Neuronal stem cell (in vitro differentiated cells): ENCODE results near the gene AKR1C8.
"Not testable (repeated sequence)": the region's sequence is repeated elsewhere in the genome, so short reads cannot be mapped to it uniquely, and the experiment has no call there.

ENCODE experiments used
- DNase-seq: peaks from one replicate; pipeline ENCODE4 v3.0.0-alpha.2; 2013; ENCODE audit warnings: low spot score
- H2AFZ ChIP-seq: one replicate; pipeline ENCODE4 v1.6.1; 2013; ENCODE audit warnings: mild to moderate bottlenecking, low read length, inconsistent platforms
- H2AK5ac ChIP-seq: 2 replicates; pipeline ENCODE4 v1.6.1; 2013; ENCODE audit warnings: low read depth, mild to moderate bottlenecking, inconsistent platforms, low read length, moderate library complexity, mixed read lengths
- H2BK120ac ChIP-seq: 2 replicates; pipeline ENCODE4 v1.6.1; 2013; ENCODE audit warnings: low read depth, mild to moderate bottlenecking, inconsistent platforms, low read length, moderate library complexity, mixed read lengths
- H2BK12ac ChIP-seq: one replicate; pipeline ENCODE4 v1.6.1; 2013; ENCODE audit warnings: low read length, inconsistent platforms
- H2BK15ac ChIP-seq: 2 replicates; pipeline ENCODE4 v1.6.1; 2013; ENCODE audit warnings: mild to moderate bottlenecking, low read length, inconsistent platforms, mixed read lengths
- H2BK5ac ChIP-seq: one replicate; pipeline ENCODE4 v1.6.1; 2013; ENCODE audit warnings: inconsistent platforms, mild to moderate bottlenecking, low read length, moderate library complexity
- H3K14ac ChIP-seq: one replicate; pipeline ENCODE4 v1.6.1; 2013; ENCODE audit warnings: low read length, inconsistent platforms
- H3K18ac ChIP-seq: 2 replicates; pipeline ENCODE4 v1.6.1; 2013; ENCODE audit warnings: low read length, inconsistent platforms
- H3K23ac ChIP-seq: 2 replicates; pipeline ENCODE4 v1.6.1; 2013; ENCODE audit warnings: low read depth, mild to moderate bottlenecking, mixed read lengths, low read length, inconsistent platforms; ENCODE audit not compliant: poor library complexity
- H3K27ac ChIP-seq: replicated peaks from 3 replicates; pipeline ENCODE4 v1.5.1; 2013; ENCODE audit warnings: low read length, inconsistent platforms
- H3K27me3 ChIP-seq, 3 experiments: 2 replicates each; pipeline ENCODE4 v1.6.1; 2013; ENCODE audit warnings: low read length in 3 of 3, mild to moderate bottlenecking in 2 of 3, inconsistent platforms in 1 of 3, low read depth in 1 of 3, mixed read lengths in 1 of 3, moderate library complexity in 1 of 3; ENCODE audit not compliant: control insufficient read depth in 3 of 3, insufficient read depth in 3 of 3
- H3K36me3 ChIP-seq, 2 donors: replicated peaks in 1 of 2; 2 replicates each; pipeline ENCODE4 v1.6.1; 2013; ENCODE audit warnings: low read length in 2 of 2; ENCODE audit not compliant: control insufficient read depth in 2 of 2, insufficient read depth in 2 of 2
- H3K4ac ChIP-seq: 2 replicates; pipeline ENCODE4 v1.6.1; 2013; ENCODE audit warnings: inconsistent platforms, mild to moderate bottlenecking, low read length, moderate library complexity
- H3K4me1 ChIP-seq, 2 donors: 1 replicate in 1 of 2; 2 replicates in 1 of 2; pipeline ENCODE4 v1.6.1; 2013; ENCODE audit warnings: low read length in 2 of 2, low read depth in 1 of 2; ENCODE audit not compliant: control insufficient read depth in 2 of 2, insufficient read depth in 1 of 2
- H3K4me2 ChIP-seq: one replicate; pipeline ENCODE4 v1.6.1; 2013; ENCODE audit warnings: mild to moderate bottlenecking, low read length, inconsistent platforms; ENCODE audit not compliant: insufficient read depth, poor library complexity, severe bottlenecking
- H3K4me3 ChIP-seq, 2 donors: 2 replicates each; pipeline ENCODE4 v1.5.1; 2013; ENCODE audit warnings: low read length in 2 of 2, mild to moderate bottlenecking in 2 of 2, inconsistent platforms in 1 of 2, moderate library complexity in 1 of 2
- H3K79me1 ChIP-seq: one replicate; pipeline ENCODE4 v1.6.1; 2013; ENCODE audit warnings: low read depth, mild to moderate bottlenecking, inconsistent platforms, low read length, moderate library complexity
- H3K9ac ChIP-seq: one replicate; pipeline ENCODE4 v1.6.1; 2013; ENCODE audit warnings: mild to moderate bottlenecking, low read depth, low read length, inconsistent platforms; ENCODE audit not compliant: poor library complexity
- H3K9me3 ChIP-seq, 2 donors: replicated peaks in 1 of 2; 2 replicates each; pipeline versions ENCODE3 to v1.6.1; 2013; ENCODE audit warnings: low read length in 2 of 2, mild to moderate bottlenecking in 2 of 2, inconsistent platforms in 1 of 2, low read depth in 1 of 2, mixed read lengths in 1 of 2, moderate library complexity in 1 of 2; ENCODE audit not compliant: control insufficient read depth in 2 of 2, insufficient read depth in 1 of 2
- H4K8ac ChIP-seq: one replicate; pipeline ENCODE4 v1.6.1; 2013; ENCODE audit warnings: low read depth, mild to moderate bottlenecking, inconsistent platforms, low read length, moderate library complexity
- H4K91ac ChIP-seq: one replicate; pipeline ENCODE4 v1.6.1; 2013; ENCODE audit warnings: low read length, low read depth, mild to moderate bottlenecking, inconsistent platforms; ENCODE audit not compliant: poor library complexity
- WGBS, 2 donors: extraction: QIAGEN DNeasy Blood & Tissue Kit; methylation state at CpG; one replicate each; pipeline ENCODE4 v1.1.7; 2013; ENCODE audit warnings: missing lambda C conversion rate in 2 of 2, mixed read lengths in 1 of 2; ENCODE audit not compliant: insufficient read length in 2 of 2, insufficient replicate concordance in 1 of 2; ENCODE audit errors: extremely low coverage in 2 of 2; 5-methylcytosine and 5-hydroxymethylcytosine counted together

The AKR1C8 gene

GRCh38 chr10:5188358-5188757 lies 3.4 kb upstream of the AKR1C8 start:
- no peak overlapping the region for H3K23ac ChIP-seq
- H3K4me2 ChIP-seq: no peak overlapping the region
- H3K14ac ChIP-seq: no peak overlapping the region
- H4K8ac ChIP-seq: no peak overlapping the region
- H2BK5ac ChIP-seq: no peak overlapping the region
- H3K18ac ChIP-seq: no peak overlapping the region
- H3K27ac ChIP-seq: no peak overlapping the region
- no CpG with 5 or more reads among the region's 2 CpGs for whole genome bisulfite sequencing, 2 donors
- no peak overlapping the region for H3K4ac ChIP-seq
- H3K27me3 ChIP-seq: no peaks in the 10 kb centered on the region
- no peak for DNase-seq
- no peak overlapping the region for H3K4me3 ChIP-seq
- no peak overlapping the region for H3K9ac ChIP-seq
- H3K9me3 ChIP-seq: no peaks in the 10 kb centered on the region
- no peak overlapping the region for H2BK15ac ChIP-seq
- no peaks in the 10 kb centered on the region for H3K36me3 ChIP-seq
- H3K79me1 ChIP-seq: no peaks in the 10 kb centered on the region
- H4K91ac ChIP-seq: no peak overlapping the region
- peaks cover 0 to 5% of the 10 kb centered on the region in 2 donors for H3K4me1 ChIP-seq
- no peak overlapping the region for H2AK5ac ChIP-seq
- no peak overlapping the region for H2BK120ac ChIP-seq
- H2AFZ ChIP-seq: no peak overlapping the region
- no peak overlapping the region for H2BK12ac ChIP-seq

GRCh38 chr10:5187867-5188266 lies 2.9 kb upstream of the AKR1C8 start:
- H3K36me3 ChIP-seq: no peaks in the 10 kb centered on the region
- H2BK12ac ChIP-seq: no peak overlapping the region
- H4K91ac ChIP-seq: no peak overlapping the region
- no peak overlapping the region for H3K4ac ChIP-seq
- H2AK5ac ChIP-seq: no peak overlapping the region
- no peak overlapping the region for H4K8ac ChIP-seq
- no peak overlapping the region for H3K27ac ChIP-seq
- no peak overlapping the region for H3K14ac ChIP-seq
- no peak overlapping the region for H3K4me2 ChIP-seq
- H3K18ac ChIP-seq: no peak overlapping the region
- no peak for DNase-seq
- H2BK5ac ChIP-seq: no peak overlapping the region
- no peak overlapping the region for H3K9ac ChIP-seq
- WGBS, 2 donors: no CpG with 5 or more reads among the region's 5 CpGs
- H3K79me1 ChIP-seq: no peaks in the 10 kb centered on the region
- H3K4me3 ChIP-seq: no peak overlapping the region
- H3K4me1 ChIP-seq: peaks cover 0 to 5% of the 10 kb centered on the region in 2 donors
- no peaks in the 10 kb centered on the region for H3K27me3 ChIP-seq
- H3K9me3 ChIP-seq: no peaks in the 10 kb centered on the region
- H2BK15ac ChIP-seq: no peak overlapping the region
- H2BK120ac ChIP-seq: no peak overlapping the region
- H2AFZ ChIP-seq: no peak overlapping the region
- no peak overlapping the region for H3K23ac ChIP-seq

DNA sequence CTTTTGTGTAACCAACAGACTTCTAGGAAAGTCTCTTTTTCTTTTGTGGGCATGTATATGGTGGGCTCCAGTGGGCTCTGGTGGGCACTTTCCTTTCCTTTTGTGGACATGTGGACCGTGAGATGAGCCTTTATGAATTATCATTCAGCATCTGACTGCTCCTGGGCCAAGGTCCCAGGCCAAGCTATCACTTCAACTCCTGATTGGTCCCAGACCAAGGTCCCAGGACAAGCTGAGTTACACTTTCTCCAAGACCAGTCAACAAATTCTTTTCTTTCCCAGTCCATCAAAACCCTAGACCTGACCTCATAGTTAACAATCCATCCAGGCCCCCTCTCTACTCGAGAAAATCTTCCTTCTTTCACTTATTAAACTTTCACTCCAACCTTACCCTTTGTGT lies 1.0 kb downstream of the AKR1C8 start:
- Histone ChIP-seq H4K91ac (no peak overlapping the region), H2BK15ac (no peak overlapping the region), H2AFZ (no peak overlapping the region), H2BK120ac (no peak overlapping the region), H3K4ac (no peak overlapping the region), H3K9ac (no peak overlapping the region), H3K4me3 (no peak overlapping the region), H3K27me3 (no peaks in the 10 kb centered on the region), H2AK5ac (no peak overlapping the region), H3K27ac (no peak overlapping the region), H3K23ac (no peak overlapping the region), H3K79me1 (no peaks in the 10 kb centered on the region), H3K9me3 (no peaks in the 10 kb centered on the region), H3K4me1 (peaks cover 0 to 5% of the 10 kb centered on the region in 2 donors), H3K36me3 (no peaks in the 10 kb centered on the region), H3K18ac (no peak overlapping the region), H4K8ac (no peak overlapping the region), H2BK5ac (no peak overlapping the region), H2BK12ac (no peak overlapping the region), H3K14ac (no peak overlapping the region), H3K4me2 (no peak overlapping the region)
- WGBS, 2 donors: no CpG with 5 or more reads among the region's 2 CpGs
- no peak for DNase-seq

- H4K91ac ChIP-seq, H3K27ac ChIP-seq, H3K79me1 ChIP-seq, H3K27me3 ChIP-seq, H3K4ac ChIP-seq, DNase-seq, H3K4me3 ChIP-seq, H3K4me2 ChIP-seq, H3K18ac ChIP-seq, H2AFZ ChIP-seq, H4K8ac ChIP-seq, H2BK120ac ChIP-seq, H3K14ac ChIP-seq, H3K23ac ChIP-seq, H2BK5ac ChIP-seq, H2BK15ac ChIP-seq, H2BK12ac ChIP-seq, H3K4me1 ChIP-seq, H2AK5ac ChIP-seq, H3K9me3 ChIP-seq, H3K9ac ChIP-seq, H3K36me3 ChIP-seq: not testable (repeated sequence)
- WGBS, 2 donors: no CpG with 5 or more reads among the region's 12 CpGs
Measured at GRCh38 chr10:5180503-5180902, 4.4 kb downstream of the AKR1C8 start.
